Astrocyte of the spinal cord (primary cell): ENCODE results near the gene IGF2BP3.

Source experiments
- DNase-seq: peaks from one replicate; pipeline ENCODE4 v3.0.0; 2011; ENCODE audit warnings: low read depth, low spot score
- H3K4me3 ChIP-seq: 2 replicates; pipeline ENCODE4 v1.5.1; 2011; ENCODE audit warnings: low read depth, mild to moderate bottlenecking, low read length, moderate library complexity
- in situ Hi-C: cut with HindIII; loops from 2 replicates; pipeline ENCODE4 v1.10.0; 2017; ENCODE audit warnings: low sequenced_read_pairs
- TF ChIP-seq, protein P1 (sequence below): IDR thresholded peaks from 2 replicates; pipeline ENCODE4 v1.5.1; 2012; ENCODE audit warnings: low read depth, mild to moderate bottlenecking, low read length, inconsistent platforms

IGF2BP3 gene

DNA sequence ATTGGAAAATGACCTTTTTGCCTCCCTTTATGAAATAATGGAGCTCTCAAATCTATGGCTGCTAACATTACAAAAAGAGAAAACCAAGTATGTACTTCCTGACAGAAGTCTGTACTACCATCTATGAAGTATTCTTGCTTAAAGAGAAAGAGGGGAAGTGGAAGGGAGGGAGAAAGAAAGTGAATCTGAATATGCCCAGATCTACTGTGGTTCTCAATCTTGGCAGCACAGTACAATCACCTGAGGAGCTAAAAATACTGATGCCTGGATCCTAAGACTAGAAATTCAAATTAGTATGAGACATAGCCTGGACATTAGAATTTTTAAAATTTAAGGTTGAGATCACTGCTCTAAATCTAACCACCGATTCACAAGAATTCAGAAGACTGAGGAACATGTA, 85.2 kb downstream of the IGF2BP3 start:
- in situ Hi-C loops = no loop called here
- H3K4me3 ChIP-seq = no peak overlapping the region
- DNase-seq = no peak
- TF ChIP-seq, protein P1, sequence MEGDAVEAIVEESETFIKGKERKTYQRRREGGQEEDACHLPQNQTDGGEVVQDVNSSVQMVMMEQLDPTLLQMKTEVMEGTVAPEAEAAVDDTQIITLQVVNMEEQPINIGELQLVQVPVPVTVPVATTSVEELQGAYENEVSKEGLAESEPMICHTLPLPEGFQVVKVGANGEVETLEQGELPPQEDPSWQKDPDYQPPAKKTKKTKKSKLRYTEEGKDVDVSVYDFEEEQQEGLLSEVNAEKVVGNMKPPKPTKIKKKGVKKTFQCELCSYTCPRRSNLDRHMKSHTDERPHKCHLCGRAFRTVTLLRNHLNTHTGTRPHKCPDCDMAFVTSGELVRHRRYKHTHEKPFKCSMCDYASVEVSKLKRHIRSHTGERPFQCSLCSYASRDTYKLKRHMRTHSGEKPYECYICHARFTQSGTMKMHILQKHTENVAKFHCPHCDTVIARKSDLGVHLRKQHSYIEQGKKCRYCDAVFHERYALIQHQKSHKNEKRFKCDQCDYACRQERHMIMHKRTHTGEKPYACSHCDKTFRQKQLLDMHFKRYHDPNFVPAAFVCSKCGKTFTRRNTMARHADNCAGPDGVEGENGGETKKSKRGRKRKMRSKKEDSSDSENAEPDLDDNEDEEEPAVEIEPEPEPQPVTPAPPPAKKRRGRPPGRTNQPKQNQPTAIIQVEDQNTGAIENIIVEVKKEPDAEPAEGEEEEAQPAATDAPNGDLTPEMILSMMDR = no peak

DNA sequence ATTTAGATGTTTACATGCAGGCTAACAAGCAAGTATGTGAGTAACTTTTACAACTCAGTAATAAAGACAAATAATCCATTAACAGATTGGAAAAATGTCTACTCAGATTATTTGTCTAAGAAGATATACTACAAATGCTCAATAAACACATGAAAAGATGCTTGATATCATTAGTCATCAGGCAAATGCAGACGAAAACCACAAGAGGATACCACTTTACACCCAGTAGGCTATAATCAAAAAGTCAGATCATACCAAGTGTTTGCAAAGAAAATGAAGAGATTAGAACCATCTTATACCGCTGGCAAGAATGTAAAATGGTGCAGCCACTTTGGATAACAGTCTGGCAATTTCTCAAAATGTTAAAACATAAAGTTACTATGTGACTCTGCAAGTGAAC, 87.1 kb downstream of the IGF2BP3 start:
- peak; percentile 49 for DNase-seq
- in situ Hi-C loops = no loop called here

DNA sequence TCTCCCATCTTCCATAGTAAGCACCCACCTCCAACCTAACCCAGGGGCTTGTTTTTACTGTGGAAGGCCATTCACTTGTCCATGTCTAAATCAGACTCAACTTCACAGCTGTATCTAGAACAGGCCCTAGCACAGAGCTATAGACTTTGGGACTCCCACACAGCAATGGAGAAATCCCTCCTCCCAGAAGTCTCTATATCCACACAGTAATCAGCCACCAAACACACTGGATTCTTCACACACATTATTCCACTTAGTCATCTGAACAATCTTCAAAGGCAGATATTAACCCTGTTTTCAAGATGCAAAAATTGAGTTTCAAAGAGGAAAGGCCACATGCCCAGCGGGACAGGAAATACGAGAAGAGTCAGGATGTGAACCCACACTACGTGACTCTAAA, 89.3 kb downstream of the IGF2BP3 start:
- no peak for DNase-seq
- H3K4me3 ChIP-seq = no peak overlapping the region
- in situ Hi-C loops = no loop called here
- TF ChIP-seq, protein P1 = no peak

More for the DNA sequence above, 87.1 kb downstream of the IGF2BP3 start:
- no peak overlapping the region for H3K4me3 ChIP-seq
- TF ChIP-seq, protein P1 = no peak

DNA sequence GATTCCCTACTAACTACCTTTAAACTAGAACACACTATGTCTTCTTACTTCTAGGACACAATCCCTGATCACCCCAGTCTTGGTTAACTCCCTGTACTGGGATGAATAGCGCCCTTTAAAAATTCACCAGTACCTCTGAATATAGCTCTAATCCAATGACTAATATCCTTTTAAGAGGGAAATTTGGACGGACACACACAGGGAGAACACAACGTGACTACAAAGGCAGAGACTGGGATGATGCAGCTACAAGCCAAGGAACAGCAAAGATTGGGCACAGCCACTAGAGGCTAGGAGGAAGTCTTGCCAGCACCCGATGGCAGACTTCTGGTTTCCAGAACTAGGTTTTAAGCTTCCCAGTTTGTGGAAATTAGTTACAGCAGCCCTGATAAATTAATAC, 89.7 kb downstream of the IGF2BP3 start:
- TF ChIP-seq, protein P1 = no peak
- H3K4me3 ChIP-seq = no peak overlapping the region
- in situ Hi-C loops = no loop called here
- no peak for DNase-seq

DNA sequence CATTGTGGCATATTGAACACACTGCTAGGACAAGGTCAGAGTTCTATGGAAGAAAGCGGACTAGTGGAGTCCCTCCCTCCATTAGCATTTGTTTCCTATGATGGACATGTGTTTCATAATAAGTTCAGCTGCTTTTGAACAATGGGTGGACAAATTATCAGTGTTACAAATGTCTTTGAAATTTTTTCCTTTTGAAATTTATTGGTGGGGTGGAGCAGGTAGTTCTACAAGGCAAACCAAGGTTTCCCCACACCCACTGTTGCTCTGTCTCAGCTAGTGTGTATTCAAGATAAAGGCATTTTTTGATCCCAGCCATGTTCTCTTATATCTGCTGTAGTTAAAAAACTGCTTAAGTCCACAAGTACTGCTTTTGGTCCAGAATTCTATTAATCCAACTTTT, 91.3 kb downstream of the IGF2BP3 start:
- TF ChIP-seq, protein P1 = no peak
- no peak overlapping the region for H3K4me3 ChIP-seq
- no peak for DNase-seq
- in situ Hi-C loops = no loop called here

DNA sequence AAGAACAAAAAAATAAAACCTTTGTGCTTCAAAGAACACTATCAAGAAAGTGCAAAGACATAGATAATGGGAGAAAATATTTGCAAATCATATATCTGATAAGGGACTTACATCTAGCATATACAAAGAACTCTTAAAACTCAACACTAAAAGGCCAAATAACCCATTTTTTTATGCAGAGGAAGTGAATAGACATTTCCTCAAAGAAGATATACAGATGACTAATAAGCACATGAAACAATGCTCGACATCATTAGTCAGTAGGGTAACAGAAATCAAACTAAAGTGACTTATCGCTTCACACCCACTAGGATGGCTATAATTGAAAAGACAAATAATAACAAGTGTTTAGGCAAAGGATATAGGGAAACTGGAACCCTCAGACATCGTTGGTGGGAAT, 93.2 kb downstream of the IGF2BP3 start:
- in situ Hi-C loops = no loop called here
- TF ChIP-seq, protein P1 = no peak
- H3K4me3 ChIP-seq = no peak overlapping the region
- no peak for DNase-seq
